H9 (cell line): ENCODE results near the gene ZFP36L1. TPM values are rescaled to one million over a fixed set of nuclear protein-coding genes. Genes with fewer than 3 reads are reported as not detected.

Experiments
- DNase-seq: peaks from one replicate; pipeline ENCODE4 v3.0.0-alpha.2; 2017
- H2AFZ ChIP-seq: one replicate; pipeline ENCODE4 v1.6.1; 2013; ENCODE audit warnings: mild to moderate bottlenecking, low read length, control low read depth, moderate library complexity
- H2AK5ac ChIP-seq: 2 replicates; pipeline ENCODE4 v1.6.1; 2013; ENCODE audit warnings: low read length, control low read depth, mixed read lengths; ENCODE audit not compliant: insufficient read length
- H2BK120ac ChIP-seq: one replicate; pipeline ENCODE4 v1.6.1; 2013; ENCODE audit warnings: low read depth, mild to moderate bottlenecking, low read length, control low read depth, inconsistent platforms; ENCODE audit not compliant: poor library complexity, severe bottlenecking
- H2BK12ac ChIP-seq: 2 replicates; pipeline ENCODE4 v1.6.1; 2013; ENCODE audit warnings: low read length, control low read depth, mixed read lengths, low read depth; ENCODE audit not compliant: insufficient read length
- H2BK15ac ChIP-seq: 2 replicates; pipeline ENCODE4 v1.6.1; 2013; ENCODE audit warnings: low read depth, low read length, control low read depth
- H2BK20ac ChIP-seq: one replicate; pipeline ENCODE4 v1.6.1; 2013; ENCODE audit warnings: low read depth, mild to moderate bottlenecking, low read length, control low read depth, inconsistent platforms; ENCODE audit not compliant: poor library complexity, severe bottlenecking
- H2BK5ac ChIP-seq: 2 replicates; pipeline ENCODE4 v1.6.1; 2013; ENCODE audit warnings: low read length, control low read depth, mixed read lengths; ENCODE audit not compliant: insufficient read length
- H3K14ac ChIP-seq: 2 replicates; pipeline ENCODE4 v1.6.1; 2013; ENCODE audit warnings: low read length, control low read depth; ENCODE audit not compliant: insufficient read depth
- H3K18ac ChIP-seq: 2 replicates; pipeline ENCODE4 v1.6.1; 2013; ENCODE audit warnings: low read depth, mild to moderate bottlenecking, mixed read lengths, low read length, control low read depth; ENCODE audit not compliant: insufficient read length
- H3K23ac ChIP-seq: 2 replicates; pipeline ENCODE4 v1.6.1; 2013; ENCODE audit warnings: low read length, control low read depth, mixed read lengths, low read depth; ENCODE audit not compliant: insufficient read length
- H3K23me2 ChIP-seq: 2 replicates; pipeline ENCODE4 v1.6.1; 2013; ENCODE audit warnings: low read depth, mild to moderate bottlenecking, mixed read lengths, low read length, control low read depth; ENCODE audit not compliant: insufficient read length, poor library complexity, severe bottlenecking
- H3K27ac ChIP-seq: 2 replicates; pipeline ENCODE4 v1.5.1; 2013; ENCODE audit warnings: low read length, control low read depth, mixed read lengths, low read depth; ENCODE audit not compliant: insufficient read length
- H3K27me3 ChIP-seq: 2 replicates; pipeline ENCODE4 v1.6.1; 2013; ENCODE audit warnings: low read length, control low read depth, inconsistent platforms; ENCODE audit not compliant: insufficient read depth
- H3K4ac ChIP-seq: 2 replicates; pipeline ENCODE4 v1.6.1; 2013; ENCODE audit warnings: low read depth, mild to moderate bottlenecking, control low read depth, inconsistent platforms, low read length, moderate library complexity
- H3K4me1 ChIP-seq: 2 replicates; pipeline ENCODE4 v1.6.1; 2013; ENCODE audit warnings: low read length, control low read depth, inconsistent platforms; ENCODE audit not compliant: insufficient read depth
- H3K4me2 ChIP-seq: 2 replicates; pipeline ENCODE4 v1.6.1; 2013; ENCODE audit warnings: low read length, control low read depth, mixed read lengths; ENCODE audit not compliant: insufficient read length, insufficient read depth
- H3K56ac ChIP-seq: 2 replicates; pipeline ENCODE4 v1.6.1; 2013; ENCODE audit warnings: low read depth, mild to moderate bottlenecking, mixed read lengths, low read length, control low read depth; ENCODE audit not compliant: insufficient read length
- H3K79me1 ChIP-seq: 2 replicates; pipeline ENCODE4 v1.6.1; 2013; ENCODE audit warnings: low read depth, mild to moderate bottlenecking, moderate library complexity, low read length, control low read depth, inconsistent platforms; ENCODE audit not compliant: insufficient read depth, poor library complexity, severe bottlenecking
- H3K79me2 ChIP-seq: 2 replicates; pipeline ENCODE4 v1.6.1; 2013; ENCODE audit warnings: low read length, control low read depth, inconsistent platforms; ENCODE audit not compliant: insufficient read depth
- H3K9ac ChIP-seq: 2 replicates; pipeline ENCODE4 v1.6.1; 2013; ENCODE audit warnings: low read length, control low read depth, mixed read lengths; ENCODE audit not compliant: insufficient read length; ENCODE audit errors: extremely low read depth
- H3K9me3 ChIP-seq: one replicate; pipeline ENCODE4 v1.6.1; 2013; ENCODE audit warnings: low read depth, low read length, inconsistent platforms; ENCODE audit not compliant: control insufficient read depth
- H3T11ph ChIP-seq: one replicate; pipeline ENCODE4 v1.6.1; 2013; ENCODE audit warnings: mild to moderate bottlenecking, low read length, control low read depth, inconsistent platforms
- H4K20me1 ChIP-seq: one replicate; pipeline ENCODE4 v1.6.1; 2013; ENCODE audit not compliant: control insufficient read depth, insufficient read length, insufficient read depth
- H4K5ac ChIP-seq: 2 replicates; pipeline ENCODE4 v1.6.1; 2013; ENCODE audit warnings: low read depth, mild to moderate bottlenecking, mixed read lengths, low read length, control low read depth; ENCODE audit not compliant: insufficient read length
- H4K8ac ChIP-seq: replicated peaks from 2 replicates; pipeline ENCODE4 v1.6.1; 2013; ENCODE audit warnings: low read length, control low read depth, mixed read lengths, low read depth; ENCODE audit not compliant: insufficient read length
- H4K91ac ChIP-seq: 2 replicates; pipeline ENCODE4 v1.6.1; 2013; ENCODE audit warnings: low read depth, mild to moderate bottlenecking, moderate library complexity, mixed read lengths, low read length, control low read depth; ENCODE audit not compliant: insufficient read length
- H3K27ac Mint-ChIP-seq, 3 experiments: 2 replicates in 2 of 3; 3 replicates in 1 of 3; pipeline ENCODE4 v1.8.0; 2020 to 2021; ENCODE audit warnings: mixed read lengths in 3 of 3, mild to moderate bottlenecking in 1 of 3, moderate library complexity in 1 of 3
- H3K27me3 Mint-ChIP-seq: 2 replicates; pipeline ENCODE4 v1.8.0; 2021; ENCODE audit warnings: low read depth, mild to moderate bottlenecking, moderate library complexity, mixed read lengths
- H3K36me3 Mint-ChIP-seq, 3 experiments: 2 replicates in 2 of 3; 3 replicates in 1 of 3; pipeline ENCODE4 v1.8.0; 2020 to 2021; ENCODE audit warnings: low read depth in 3 of 3, mixed read lengths in 3 of 3; ENCODE audit not compliant: insufficient read depth in 1 of 3
- H3K4me1 Mint-ChIP-seq, 2 experiments: 2 replicates each; pipeline ENCODE4 v1.8.0; 2020; ENCODE audit warnings: mixed read lengths in 2 of 2
- H3K4me3 Mint-ChIP-seq, 2 experiments: 2 replicates in 1 of 2; 3 replicates in 1 of 2; pipeline ENCODE4 v1.8.0; 2020 to 2021; ENCODE audit warnings: mild to moderate bottlenecking in 2 of 2, mixed read lengths in 2 of 2, moderate library complexity in 1 of 2
- H3K9me3 Mint-ChIP-seq, 2 experiments: 2 replicates in 1 of 2; 3 replicates in 1 of 2; pipeline ENCODE4 v1.8.0; 2020; ENCODE audit warnings: mild to moderate bottlenecking in 2 of 2, mixed read lengths in 2 of 2, moderate library complexity in 1 of 2
- CTCF ChIP-seq: fragments of 200-600 bp; sonication (generic); conservative IDR thresholded peaks from 3 replicates; pipeline ENCODE4 v1.8.0; 2021; ENCODE audit warnings: antibody characterized with exemption, mild to moderate bottlenecking
- WGBS: extraction: QIAGEN DNeasy Blood & Tissue Kit; methylation state at CpG from one replicate; pipeline ENCODE4 v1.1.7; 2013; ENCODE audit warnings: missing lambda C conversion rate, low lambda C conversion rate, mixed read lengths; ENCODE audit not compliant: insufficient read length; ENCODE audit errors: extremely low coverage; 5-methylcytosine and 5-hydroxymethylcytosine counted together
- total RNA-seq: library from RNA; stranded (reverse); gene quantifications from 2 replicates; pipeline ENCODE4 v1.2.1, GENCODE V29; 2021

ZFP36L1 gene
- total RNA-seq, 1 experiment from 2014 or later = 109 TPM

DNA sequence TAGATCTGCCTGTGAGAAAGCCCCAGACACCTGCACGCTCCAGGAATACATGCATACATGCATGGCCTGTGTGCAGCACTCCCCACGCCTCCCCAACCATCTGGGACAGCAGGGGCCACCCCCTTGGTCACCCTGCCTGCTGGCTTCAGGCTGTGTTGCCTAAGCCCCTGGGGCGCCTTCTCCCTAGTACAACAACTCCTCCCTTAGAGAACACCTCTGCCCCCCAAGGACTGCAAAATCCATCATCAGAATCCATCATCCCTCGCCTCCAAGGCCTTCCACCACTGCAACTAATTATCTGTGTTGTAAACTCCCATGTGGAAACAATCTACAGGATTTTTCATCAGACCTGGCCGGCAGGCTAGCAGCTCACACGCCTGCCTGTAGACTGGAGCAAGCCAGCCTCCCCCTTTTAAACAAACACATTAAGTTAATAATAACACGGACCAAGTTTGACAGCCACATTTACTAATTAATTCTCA, 36.8 kb downstream of the ZFP36L1 start:
- Histone ChIP-seq H3K23ac (no peak overlapping the region), H2BK12ac (no peak overlapping the region), H3K27ac (no peak overlapping the region), H3K27me3 (no peaks in the 10 kb centered on the region), H4K5ac (no peak overlapping the region), H4K20me1 (no peaks in the 10 kb centered on the region), H3K23me2 (no peaks in the 10 kb centered on the region), H3T11ph (no peak overlapping the region), H3K56ac (no peak overlapping the region), H3K14ac (no peak overlapping the region), H3K4me1 (no peaks in the 10 kb centered on the region), H3K4ac (no peak overlapping the region), H3K9me3 (no peaks in the 10 kb centered on the region), H3K9ac (no peak overlapping the region), H3K4me2 (no peak overlapping the region), H2BK15ac (no peak overlapping the region), H2BK120ac (no peak overlapping the region), H3K79me2 (no peaks in the 10 kb centered on the region), H4K8ac (no peak overlapping the region), H3K18ac (no peak overlapping the region), H2AK5ac (no peak overlapping the region), H3K79me1 (no peaks in the 10 kb centered on the region), H2AFZ (no peak overlapping the region), H2BK20ac (no peak overlapping the region), H4K91ac (no peak overlapping the region), H2BK5ac (no peak overlapping the region)
- Mint-ChIP-seq H3K27ac (no peak overlapping the region; a peak in 1 of 7 replicates), H3K4me1 (peaks cover 6% of the 10 kb centered on the region in 2 experiments; a peak in 1 of 4 replicates), H3K4me3 (no peak overlapping the region), H3K36me3 (no peaks in the 10 kb centered on the region; a peak in 1 of 7 replicates), H3K27me3 (peaks cover 4% of the 10 kb centered on the region; the same call in 1 of the 2 replicates), H3K9me3 (no peaks in the 10 kb centered on the region)
- no peak for DNase-seq
- no peak for TF ChIP-seq CTCF
- WGBS = no CpG with 5 or more reads among the region's 7 CpGs
